Transverse colon (tissue), 3 donors: Measurements from ENCODE around the gene RAB4B.

Experiments
- POLR2A ChIP-seq: fragments of 450-650 bp; IDR thresholded peaks from one replicate; pipeline ENCODE4 v1.6.1; 2016; ENCODE audit warnings: antibody characterized with exemption, mild to moderate bottlenecking, moderate library complexity
- TF ChIP-seq, protein P1 (sequence below), 5 experiments: fragments of 200-600 bp in 3 of 5; fragments of 450-650 bp in 2 of 5; sonication (generic) in 3 of 5; IDR thresholded peaks; 1 replicate in 2 of 5; 2 replicates in 3 of 5; pipeline ENCODE4 v1.5.1; 2016 to 2017; ENCODE audit warnings: antibody characterized with exemption in 5 of 5, inconsistent platforms in 3 of 5, mild to moderate bottlenecking in 2 of 5, moderate library complexity in 1 of 5

DNA sequence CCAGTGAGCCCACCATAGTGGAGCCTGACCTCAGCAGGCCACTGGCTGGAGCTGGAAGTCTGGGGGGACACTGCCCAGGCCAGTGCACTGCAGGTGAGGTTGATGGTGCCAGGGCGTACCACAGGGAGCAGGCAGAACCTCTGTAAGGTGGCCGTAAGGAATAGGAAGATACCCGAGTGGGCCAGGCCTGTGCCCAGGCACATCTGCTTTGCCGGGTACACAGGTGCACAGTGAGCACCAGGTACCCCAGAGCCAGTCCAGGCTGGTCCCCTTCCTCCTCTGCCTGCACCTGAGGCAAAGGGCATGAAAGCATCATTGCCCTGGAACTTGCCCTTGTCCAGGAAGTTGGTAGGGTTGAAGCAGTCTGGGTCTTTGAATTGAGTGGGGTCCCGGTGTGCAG lies 30.4 kb downstream of the RAB4B start:
- TF ChIP-seq, protein P1, sequence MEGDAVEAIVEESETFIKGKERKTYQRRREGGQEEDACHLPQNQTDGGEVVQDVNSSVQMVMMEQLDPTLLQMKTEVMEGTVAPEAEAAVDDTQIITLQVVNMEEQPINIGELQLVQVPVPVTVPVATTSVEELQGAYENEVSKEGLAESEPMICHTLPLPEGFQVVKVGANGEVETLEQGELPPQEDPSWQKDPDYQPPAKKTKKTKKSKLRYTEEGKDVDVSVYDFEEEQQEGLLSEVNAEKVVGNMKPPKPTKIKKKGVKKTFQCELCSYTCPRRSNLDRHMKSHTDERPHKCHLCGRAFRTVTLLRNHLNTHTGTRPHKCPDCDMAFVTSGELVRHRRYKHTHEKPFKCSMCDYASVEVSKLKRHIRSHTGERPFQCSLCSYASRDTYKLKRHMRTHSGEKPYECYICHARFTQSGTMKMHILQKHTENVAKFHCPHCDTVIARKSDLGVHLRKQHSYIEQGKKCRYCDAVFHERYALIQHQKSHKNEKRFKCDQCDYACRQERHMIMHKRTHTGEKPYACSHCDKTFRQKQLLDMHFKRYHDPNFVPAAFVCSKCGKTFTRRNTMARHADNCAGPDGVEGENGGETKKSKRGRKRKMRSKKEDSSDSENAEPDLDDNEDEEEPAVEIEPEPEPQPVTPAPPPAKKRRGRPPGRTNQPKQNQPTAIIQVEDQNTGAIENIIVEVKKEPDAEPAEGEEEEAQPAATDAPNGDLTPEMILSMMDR (IDR thresholded peaks at IDR 0.05), result no peak
- TF ChIP-seq POLR2A, result no peak
